GM12874 (cell line): ENCODE measurements around the gene NR3C1.

Experiments used
- CTCF ChIP-seq: IDR thresholded peaks from 2 replicates; pipeline ENCODE4 v1.5.1; 2011; ENCODE audit warnings: low read depth, mild to moderate bottlenecking, control low read depth, low read length, moderate library complexity; ENCODE audit not compliant: insufficient read depth

NR3C1 gene

DNA sequence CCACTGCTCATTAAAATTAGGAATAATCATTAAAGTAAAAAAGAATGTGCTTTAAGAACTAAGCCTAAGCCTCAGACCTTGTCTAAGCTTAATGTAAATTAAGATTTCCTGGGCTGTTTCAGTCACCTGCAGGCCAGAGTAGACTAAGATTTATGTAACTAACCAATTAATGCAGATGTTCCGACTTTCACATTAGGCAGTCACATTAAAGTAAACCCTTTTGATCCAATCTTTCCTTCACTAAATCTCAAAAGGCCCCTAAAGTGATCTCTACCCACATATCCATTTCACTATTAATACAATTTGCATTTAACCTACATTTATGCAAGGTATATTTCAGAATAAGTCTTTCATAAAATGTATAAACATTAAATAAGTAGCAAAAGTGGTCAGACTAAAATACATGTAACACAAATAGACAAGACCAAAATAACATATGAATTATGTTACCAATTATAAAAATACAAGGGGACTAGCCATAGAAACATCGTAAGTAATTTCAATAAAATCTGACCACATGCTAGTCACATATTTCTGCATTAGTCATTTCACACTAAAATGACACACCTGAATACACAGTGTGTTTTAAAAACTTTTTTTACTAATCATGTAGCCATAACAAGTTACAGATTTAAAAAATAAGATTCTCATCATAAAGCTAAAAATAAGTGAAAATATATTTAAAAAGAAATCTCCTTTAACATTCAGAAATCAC, 7.7 kb downstream of the NR3C1 start:
- no peak for TF ChIP-seq CTCF

DNA sequence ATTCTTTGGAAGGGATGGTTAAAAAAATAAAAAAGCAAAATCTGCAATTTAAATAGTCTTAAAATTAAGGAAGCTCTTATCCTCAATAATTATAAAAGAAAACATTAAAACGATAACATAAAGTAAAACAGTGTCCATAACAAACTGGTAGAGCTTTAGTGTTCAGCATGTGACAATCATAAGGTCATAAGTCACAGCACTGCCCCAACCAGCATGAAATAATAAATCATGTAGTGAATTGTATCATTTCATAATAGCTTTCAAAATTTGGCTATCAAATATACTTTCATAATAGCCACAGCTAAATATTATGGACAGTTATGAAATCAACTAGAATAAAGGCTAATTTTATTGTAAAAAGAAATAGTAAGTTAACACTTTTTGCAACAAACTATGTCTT, 10.0 kb downstream of the NR3C1 start:
- no peak for TF ChIP-seq CTCF

- no peak for TF ChIP-seq CTCF
Observed at GRCh38 chr5:143390941-143391340, 12.5 kb downstream of the NR3C1 start.

DNA sequence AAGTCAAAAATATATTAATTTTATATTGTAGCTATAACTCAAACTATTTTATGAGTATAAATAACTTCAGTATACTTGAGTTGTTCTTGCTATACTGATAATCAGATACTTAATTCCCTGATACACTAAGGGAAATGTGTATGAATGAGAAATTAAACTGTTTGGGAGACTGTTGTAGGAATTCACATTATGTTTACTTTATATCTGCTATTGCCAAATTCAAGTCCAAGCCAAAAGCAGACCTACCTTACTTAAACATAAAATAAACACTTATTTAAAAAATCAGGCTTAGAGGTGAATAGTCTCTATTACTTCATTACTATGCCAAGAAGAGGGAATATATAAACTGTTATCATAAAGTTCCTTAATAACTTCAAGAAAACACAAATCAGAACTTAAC, 13.2 kb downstream of the NR3C1 start:
- no peak for TF ChIP-seq CTCF

DNA sequence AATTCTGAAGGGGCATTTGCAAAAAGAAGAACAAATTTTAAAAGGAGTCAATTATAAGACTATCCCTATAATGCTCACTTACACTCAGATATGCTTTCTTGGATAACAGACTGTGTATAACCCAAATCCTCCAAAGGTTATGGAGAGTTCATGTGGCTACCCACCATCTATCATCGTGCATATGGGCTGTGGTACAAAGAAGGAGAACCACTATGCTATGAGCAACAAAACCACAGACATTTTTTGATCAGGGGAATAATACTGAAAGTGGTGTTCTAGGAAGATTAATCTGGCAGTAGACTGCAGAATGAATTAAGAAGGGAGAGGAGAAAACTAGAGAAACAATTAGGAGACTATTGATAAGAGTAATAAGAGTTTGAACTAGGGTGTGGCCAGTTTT, 16.8 kb downstream of the NR3C1 start:
- no peak for TF ChIP-seq CTCF

DNA sequence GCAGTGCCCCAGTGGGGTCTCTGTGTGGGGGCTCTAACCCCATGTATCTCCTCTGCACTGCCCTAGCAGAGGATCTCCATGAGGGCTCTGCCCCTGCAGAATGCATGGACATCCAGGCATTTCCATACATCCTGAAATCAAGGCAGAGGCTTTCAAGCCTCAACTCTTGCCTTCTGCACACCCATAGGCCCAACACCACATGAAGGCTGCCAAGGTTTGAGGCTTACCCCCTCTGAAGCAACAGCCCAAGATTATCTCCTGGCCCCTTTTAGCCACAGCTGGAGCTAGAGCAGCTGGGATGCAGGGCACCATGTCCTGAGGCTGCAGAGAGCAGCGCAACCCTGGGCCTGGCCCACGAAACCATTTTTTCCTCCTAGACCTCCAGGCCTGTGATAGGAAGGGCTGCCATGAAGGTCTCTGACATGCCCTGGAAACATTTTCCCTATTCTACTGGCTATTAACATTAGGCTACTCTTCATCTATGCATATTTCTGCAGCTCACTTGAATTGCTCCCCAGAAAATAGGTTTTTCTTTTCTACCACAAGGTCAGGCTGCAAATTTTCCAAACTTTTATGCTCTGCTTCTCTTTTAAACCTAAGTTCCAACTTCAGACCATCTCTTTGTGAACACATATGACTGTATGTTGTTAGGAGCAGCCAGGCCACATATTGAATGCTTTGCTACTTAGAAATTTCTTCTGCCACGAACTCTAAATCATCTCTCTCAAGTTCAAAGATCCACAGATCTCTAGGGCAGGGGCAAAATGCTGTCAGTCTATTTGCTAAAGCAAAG, 18.4 kb downstream of the NR3C1 start:
- no peak for TF ChIP-seq CTCF

DNA sequence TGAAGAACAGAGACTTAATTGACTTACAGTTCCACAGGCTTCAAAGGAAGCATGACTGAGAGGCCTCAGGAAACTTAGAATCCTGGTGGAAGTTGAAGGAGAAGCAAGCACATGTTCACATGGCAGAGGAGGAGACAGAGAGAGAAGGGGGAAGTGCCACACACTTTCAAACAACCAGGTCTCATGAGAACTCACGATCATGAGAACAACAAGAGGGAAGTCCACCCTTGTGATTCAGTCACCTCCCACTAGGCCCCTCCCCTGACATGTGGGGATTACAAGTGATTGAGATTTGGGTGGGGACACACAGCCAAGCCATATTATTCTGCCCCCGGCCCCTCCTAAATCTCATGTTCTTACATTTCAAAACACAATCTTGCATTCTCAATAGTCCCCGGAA, 19.5 kb downstream of the NR3C1 start:
- TF ChIP-seq CTCF = no peak
